ENCODE results near the gene RNF223. TPM values are rescaled to one million over a fixed set of nuclear protein-coding genes. Genes with fewer than 3 reads are reported as not detected.

RNF223 gene
- total RNA-seq, 1 experiment from 2014 or later, result not detected

GRCh38 chr1:1084372-1085170, 10.5 kb upstream of the RNF223 start:
- no peaks in the 10 kb centered on the region for H3K27me3 ChIP-seq (ENCODE audit: insufficient read depth, low read length)
- Mint-ChIP-seq H3K4me1 (no peaks in the 10 kb centered on the region), H3K27ac (peak overlapping the region in 2 of 3 experiments; percentile 44 to 64; a peak in 1 of 7 replicates), H3K4me3 (no peak overlapping the region), H3K27me3 (ENCODE audit: low read depth) (peaks cover under 1% of the 10 kb centered on the region; the same call in 1 of the 2 replicates), H3K36me3 (ENCODE audit: insufficient read depth in 1 of 3, low read depth in 3 of 3) (peaks cover 0 to 12% (median 0%) of the 10 kb centered on the region in 3 experiments; a peak in 5 of 7 replicates), H3K9me3 (no peaks in the 10 kb centered on the region)
- no peaks in the 10 kb centered on the region for H3K79me1 ChIP-seq (ENCODE audit: insufficient read depth, low read depth, low read length, poor library complexity, severe bottlenecking)
- H2BK5ac ChIP-seq (ENCODE audit: insufficient read length, low read length), result no peak overlapping the region
- H2AFZ ChIP-seq (ENCODE audit: low read length), result no peak overlapping the region
- H3K18ac ChIP-seq (ENCODE audit: insufficient read length, low read depth, low read length), result no peak overlapping the region
- no peak overlapping the region for H3K4me2 ChIP-seq (ENCODE audit: insufficient read depth, insufficient read length, low read length)
- H4K20me1 ChIP-seq (ENCODE audit: control insufficient read depth, insufficient read depth, insufficient read length), result no peaks in the 10 kb centered on the region
- H2BK20ac ChIP-seq (ENCODE audit: low read depth, low read length, poor library complexity, severe bottlenecking), result no peak overlapping the region
- H3K27ac ChIP-seq (ENCODE audit: insufficient read length, low read depth, low read length), result no peak overlapping the region
- H3K23me2 ChIP-seq (ENCODE audit: insufficient read length, low read depth, low read length, poor library complexity, severe bottlenecking), result peaks cover 3% of the 10 kb centered on the region
- DNase-seq, result no peak
- no peak overlapping the region for H2BK120ac ChIP-seq (ENCODE audit: low read depth, low read length, poor library complexity, severe bottlenecking)
- TF ChIP-seq, protein P1, sequence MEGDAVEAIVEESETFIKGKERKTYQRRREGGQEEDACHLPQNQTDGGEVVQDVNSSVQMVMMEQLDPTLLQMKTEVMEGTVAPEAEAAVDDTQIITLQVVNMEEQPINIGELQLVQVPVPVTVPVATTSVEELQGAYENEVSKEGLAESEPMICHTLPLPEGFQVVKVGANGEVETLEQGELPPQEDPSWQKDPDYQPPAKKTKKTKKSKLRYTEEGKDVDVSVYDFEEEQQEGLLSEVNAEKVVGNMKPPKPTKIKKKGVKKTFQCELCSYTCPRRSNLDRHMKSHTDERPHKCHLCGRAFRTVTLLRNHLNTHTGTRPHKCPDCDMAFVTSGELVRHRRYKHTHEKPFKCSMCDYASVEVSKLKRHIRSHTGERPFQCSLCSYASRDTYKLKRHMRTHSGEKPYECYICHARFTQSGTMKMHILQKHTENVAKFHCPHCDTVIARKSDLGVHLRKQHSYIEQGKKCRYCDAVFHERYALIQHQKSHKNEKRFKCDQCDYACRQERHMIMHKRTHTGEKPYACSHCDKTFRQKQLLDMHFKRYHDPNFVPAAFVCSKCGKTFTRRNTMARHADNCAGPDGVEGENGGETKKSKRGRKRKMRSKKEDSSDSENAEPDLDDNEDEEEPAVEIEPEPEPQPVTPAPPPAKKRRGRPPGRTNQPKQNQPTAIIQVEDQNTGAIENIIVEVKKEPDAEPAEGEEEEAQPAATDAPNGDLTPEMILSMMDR (conservative IDR thresholded peaks at IDR 0.05), result no peak
- H4K91ac ChIP-seq (ENCODE audit: insufficient read length, low read depth, low read length), result no peak overlapping the region
- no peak overlapping the region for H4K5ac ChIP-seq (ENCODE audit: insufficient read length, low read depth, low read length)
- H3K4ac ChIP-seq (ENCODE audit: low read depth, low read length), result no peak overlapping the region
- H3T11ph ChIP-seq (ENCODE audit: low read length), result no peak overlapping the region
- no peak overlapping the region for H2BK12ac ChIP-seq (ENCODE audit: insufficient read length, low read depth, low read length)
- no peak overlapping the region for H2AK5ac ChIP-seq (ENCODE audit: insufficient read length, low read length)
- H3K14ac ChIP-seq (ENCODE audit: insufficient read depth, low read length), result no peak overlapping the region; the same call in 1 of the 2 replicates
- H2BK15ac ChIP-seq (ENCODE audit: low read depth, low read length), result no peak overlapping the region
- no peak overlapping the region for H3K56ac ChIP-seq (ENCODE audit: insufficient read length, low read depth, low read length)
- H3K23ac ChIP-seq (ENCODE audit: insufficient read length, low read depth, low read length), result no peak overlapping the region
- H4K8ac ChIP-seq (replicated peaks; ENCODE audit: insufficient read length, low read depth, low read length), result no peak overlapping the region
- no peak overlapping the region for H3K9ac ChIP-seq (ENCODE audit: extremely low read depth, insufficient read length, low read length)
- H3K4me1 ChIP-seq (ENCODE audit: insufficient read depth, low read length), result no peaks in the 10 kb centered on the region; the same call in 1 of the 2 replicates
- WGBS (ENCODE audit: extremely low coverage, insufficient read length, low lambda C conversion rate), result no CpG with 5 or more reads among the region's 38 CpGs
- no peaks in the 10 kb centered on the region for H3K9me3 ChIP-seq (ENCODE audit: control insufficient read depth, low read depth, low read length)
- H3K79me2 ChIP-seq (ENCODE audit: insufficient read depth, low read length), result no peaks in the 10 kb centered on the region
